T-helper 22 cell (primary cell): ENCODE measurements around the gene TRPV4.

ENCODE experiments used
- DNase-seq: peaks from one replicate; pipeline ENCODE4 v3.0.0-alpha.2; 2020; ENCODE audit warnings: low read depth

Gene TRPV4

GRCh38 chr12:109739747-109740693 is 93.2 kb downstream of the TRPV4 start:
- DNase-seq: no peak

- no peak for DNase-seq
These were observed 94.1 kb downstream of the TRPV4 start for GRCh38 chr12:109738878-109739665.

GRCh38 chr12:109738209-109738608 is 95.0 kb downstream of the TRPV4 start:
- no peak for DNase-seq

- no peak for DNase-seq
These were observed 95.6 kb downstream of the TRPV4 start for GRCh38 chr12:109737631-109738030.

- no peak for DNase-seq
These were observed 96.1 kb downstream of the TRPV4 start for GRCh38 chr12:109737126-109737525.

- no peak for DNase-seq
These were observed 96.6 kb downstream of the TRPV4 start for GRCh38 chr12:109736552-109737108.

GRCh38 chr12:109735825-109736551 is 97.2 kb downstream of the TRPV4 start:
- no peak for DNase-seq

- no peak for DNase-seq
These were observed 98.1 kb downstream of the TRPV4 start for GRCh38 chr12:109735051-109735521.

GRCh38 chr12:109734219-109735000 is 98.8 kb downstream of the TRPV4 start:
- no peak for DNase-seq
